OCI-LY1 (cell line): ENCODE data around the gene LTO1.
"Not testable (repeated sequence)": the region's sequence is repeated elsewhere in the genome, so short reads cannot be mapped to it uniquely, and the experiment has no call there.

ENCODE experiments used
- H2AFZ ChIP-seq: fragments of 200-600 bp; sonication (generic), shearing (Covaris generic); 2 replicates; pipeline ENCODE4 v1.6.0; 2014; ENCODE audit warnings: antibody characterized with exemption, mild to moderate bottlenecking, low read length
- H3F3A ChIP-seq: fragments of 200-600 bp; sonication (generic), shearing (Covaris generic); 2 replicates; pipeline ENCODE4 v1.6.0; 2014; ENCODE audit warnings: mild to moderate bottlenecking, antibody characterized with exemption, low read length, moderate library complexity; ENCODE audit not compliant: insufficient read depth
- H3K27ac ChIP-seq: fragments of 200-600 bp; sonication (generic); 2 replicates; pipeline ENCODE4 v1.5.1; 2014; ENCODE audit warnings: low read length, mixed run types, mild to moderate bottlenecking, low read depth; ENCODE audit not compliant: poor library complexity, severe bottlenecking
- H3K27me3 ChIP-seq: fragments of 200-600 bp; sonication (generic); 2 replicates; pipeline ENCODE4 v1.6.0; 2014; ENCODE audit warnings: antibody characterized with exemption, mild to moderate bottlenecking, low read length, moderate library complexity; ENCODE audit not compliant: insufficient read depth
- H3K36me3 ChIP-seq: fragments of 200-600 bp; sonication (generic); 2 replicates; pipeline ENCODE4 v1.6.1; 2014; ENCODE audit warnings: mild to moderate bottlenecking, antibody characterized with exemption, low read length, moderate library complexity, mixed read lengths; ENCODE audit not compliant: insufficient read depth
- H3K4me1 ChIP-seq: fragments of 200-600 bp; sonication (generic); 2 replicates; pipeline ENCODE4 v1.5.1; 2014; ENCODE audit warnings: mild to moderate bottlenecking, low read length, moderate library complexity; ENCODE audit not compliant: insufficient read depth, severe bottlenecking
- H3K4me2 ChIP-seq: fragments of 200-600 bp; sonication (generic), shearing (Covaris generic); 2 replicates; pipeline ENCODE4 v1.6.1; 2014; ENCODE audit warnings: low read length
- H3K4me3 ChIP-seq: fragments of 200-600 bp; sonication (generic); 2 replicates; pipeline ENCODE4 v1.5.1; 2014; ENCODE audit warnings: low read length, low read depth, mild to moderate bottlenecking, mixed read lengths; ENCODE audit not compliant: poor library complexity, severe bottlenecking
- H3K79me2 ChIP-seq: fragments of 200-600 bp; shearing (Covaris generic); 2 replicates; pipeline ENCODE4 v1.6.1; 2016; ENCODE audit warnings: mixed run types, low read length, mixed read lengths; ENCODE audit not compliant: insufficient read depth
- H3K9ac ChIP-seq: fragments of 200-600 bp; sonication (generic), shearing (Covaris generic); 2 replicates; pipeline ENCODE4 v1.6.1; 2014; ENCODE audit warnings: mild to moderate bottlenecking, low read length, mixed read lengths
- H3K9me2 ChIP-seq: fragments of 200-600 bp; sonication (generic), shearing (Covaris generic); 2 replicates; pipeline ENCODE4 v1.6.1; 2014; ENCODE audit warnings: low read depth, mild to moderate bottlenecking, low read length, mixed read lengths
- H3K9me3 ChIP-seq: fragments of 200-600 bp; shearing (Covaris generic); 2 replicates; pipeline ENCODE4 v1.6.1; 2014; ENCODE audit warnings: low read length, mixed read lengths
- H4K20me1 ChIP-seq: fragments of 200-600 bp; sonication (generic), shearing (Covaris generic); 2 replicates; pipeline ENCODE4 v1.6.0; 2016; ENCODE audit warnings: mild to moderate bottlenecking, low read length; ENCODE audit not compliant: insufficient read depth
- EZH2 ChIP-seq: fragments of 200-600 bp; sonication (generic), shearing (Covaris generic); IDR thresholded peaks from 2 replicates; pipeline ENCODE4 v1.8.0; 2017; ENCODE audit warnings: borderline replicate concordance, mixed run types, mild to moderate bottlenecking, antibody characterized with exemption, low read length, moderate library complexity, mixed read lengths
- TF ChIP-seq, protein P1 (sequence below): fragments of 200-600 bp; sonication (generic), shearing (Covaris generic); IDR thresholded peaks from 2 replicates; pipeline ENCODE4 v1.5.1; 2017; ENCODE audit warnings: mild to moderate bottlenecking, antibody characterized with exemption, low read length, moderate library complexity, mixed read lengths

Gene LTO1

DNA sequence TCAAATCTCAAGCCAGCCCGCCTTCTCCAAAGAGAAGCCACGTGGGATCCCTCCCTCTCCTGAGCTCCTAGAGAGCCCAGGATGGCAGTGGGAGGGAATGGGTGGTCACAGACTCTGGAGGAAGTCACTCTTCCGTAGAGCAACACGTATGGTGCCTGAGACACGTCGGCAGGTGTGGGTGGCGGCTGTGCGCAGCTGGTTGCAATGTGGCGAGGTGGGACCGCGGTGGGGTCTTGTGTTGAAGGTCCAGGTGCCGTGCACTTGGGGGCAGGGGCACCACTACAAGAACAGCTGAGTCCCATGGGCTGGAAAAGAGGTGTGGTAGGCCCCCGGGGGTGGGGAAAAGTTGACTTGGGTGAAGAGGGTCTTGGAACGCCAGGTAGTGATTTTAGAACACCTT, 47.6 kb downstream of the LTO1 start:
- H4K20me1 ChIP-seq: no peaks in the 10 kb centered on the region
- no peak overlapping the region for H2AFZ ChIP-seq
- H3K79me2 ChIP-seq: no peaks in the 10 kb centered on the region
- no peak overlapping the region for H3K27ac ChIP-seq
- H3K9me2 ChIP-seq: no peaks in the 10 kb centered on the region
- H3K27me3 ChIP-seq: no peaks in the 10 kb centered on the region
- no peaks in the 10 kb centered on the region for H3K4me1 ChIP-seq
- H3K4me3 ChIP-seq: no peak overlapping the region
- no peak overlapping the region for H3K9ac ChIP-seq
- no peak overlapping the region for H3K4me2 ChIP-seq
- no peak for TF ChIP-seq EZH2
- TF ChIP-seq, protein P1, sequence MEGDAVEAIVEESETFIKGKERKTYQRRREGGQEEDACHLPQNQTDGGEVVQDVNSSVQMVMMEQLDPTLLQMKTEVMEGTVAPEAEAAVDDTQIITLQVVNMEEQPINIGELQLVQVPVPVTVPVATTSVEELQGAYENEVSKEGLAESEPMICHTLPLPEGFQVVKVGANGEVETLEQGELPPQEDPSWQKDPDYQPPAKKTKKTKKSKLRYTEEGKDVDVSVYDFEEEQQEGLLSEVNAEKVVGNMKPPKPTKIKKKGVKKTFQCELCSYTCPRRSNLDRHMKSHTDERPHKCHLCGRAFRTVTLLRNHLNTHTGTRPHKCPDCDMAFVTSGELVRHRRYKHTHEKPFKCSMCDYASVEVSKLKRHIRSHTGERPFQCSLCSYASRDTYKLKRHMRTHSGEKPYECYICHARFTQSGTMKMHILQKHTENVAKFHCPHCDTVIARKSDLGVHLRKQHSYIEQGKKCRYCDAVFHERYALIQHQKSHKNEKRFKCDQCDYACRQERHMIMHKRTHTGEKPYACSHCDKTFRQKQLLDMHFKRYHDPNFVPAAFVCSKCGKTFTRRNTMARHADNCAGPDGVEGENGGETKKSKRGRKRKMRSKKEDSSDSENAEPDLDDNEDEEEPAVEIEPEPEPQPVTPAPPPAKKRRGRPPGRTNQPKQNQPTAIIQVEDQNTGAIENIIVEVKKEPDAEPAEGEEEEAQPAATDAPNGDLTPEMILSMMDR: no peak
- H3F3A ChIP-seq: no peaks in the 10 kb centered on the region
- H3K36me3 ChIP-seq: no peaks in the 10 kb centered on the region
- H3K9me3 ChIP-seq: no peaks in the 10 kb centered on the region

DNA sequence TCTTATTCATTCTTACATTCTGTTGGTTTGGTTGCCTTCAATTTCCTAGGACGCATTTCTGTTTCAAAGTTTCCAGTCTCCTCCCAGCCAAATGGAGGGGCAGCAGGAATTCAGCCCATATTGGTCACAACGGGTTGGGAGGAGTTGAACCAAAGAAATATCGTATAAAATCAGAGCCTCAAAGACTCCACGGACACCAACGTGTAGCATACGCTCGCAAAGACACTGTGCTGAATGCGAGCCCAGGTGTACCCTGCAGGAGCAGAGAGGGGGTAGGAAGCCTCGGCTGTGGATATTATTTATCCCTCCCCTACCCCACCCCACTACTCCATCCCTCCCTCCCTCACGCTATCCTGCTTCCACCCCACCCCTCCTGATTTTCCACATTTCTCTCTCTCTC, 49.7 kb downstream of the LTO1 start:
- Histone ChIP-seq H4K20me1 (no peaks in the 10 kb centered on the region), H3K9ac (no peak overlapping the region), H3K9me3 (no peaks in the 10 kb centered on the region), H3K36me3 (no peaks in the 10 kb centered on the region), H3K4me3 (no peak overlapping the region), H3K4me2 (no peak overlapping the region), H3F3A (no peaks in the 10 kb centered on the region), H3K27me3 (no peaks in the 10 kb centered on the region), H3K4me1 (no peaks in the 10 kb centered on the region), H3K27ac (no peak overlapping the region), H2AFZ (no peak overlapping the region), H3K79me2 (no peaks in the 10 kb centered on the region), H3K9me2 (no peaks in the 10 kb centered on the region)
- TF ChIP-seq EZH2: no peak
- TF ChIP-seq, protein P1: no peak

DNA sequence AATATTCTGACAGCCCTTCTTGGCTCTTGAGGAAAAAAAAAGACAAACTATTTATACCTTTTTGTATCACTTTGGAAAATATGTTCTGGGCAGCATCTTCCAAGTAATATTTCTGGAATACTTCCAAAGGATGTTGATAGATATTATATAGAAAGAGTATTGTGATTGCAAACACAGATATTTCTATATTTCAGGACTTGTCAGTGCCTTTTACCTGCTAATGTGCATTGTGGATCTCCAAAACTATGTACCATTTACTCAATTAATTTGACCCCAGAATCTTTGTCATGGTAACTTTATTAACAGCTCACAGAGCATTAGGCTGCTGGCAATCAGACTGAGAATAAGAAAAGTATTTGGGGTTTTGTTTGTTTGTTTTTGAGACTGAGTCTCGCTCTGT, 50.9 kb downstream of the LTO1 start:
- H3K9me3 ChIP-seq: no peaks in the 10 kb centered on the region
- no peaks in the 10 kb centered on the region for H3K4me1 ChIP-seq

DNA sequence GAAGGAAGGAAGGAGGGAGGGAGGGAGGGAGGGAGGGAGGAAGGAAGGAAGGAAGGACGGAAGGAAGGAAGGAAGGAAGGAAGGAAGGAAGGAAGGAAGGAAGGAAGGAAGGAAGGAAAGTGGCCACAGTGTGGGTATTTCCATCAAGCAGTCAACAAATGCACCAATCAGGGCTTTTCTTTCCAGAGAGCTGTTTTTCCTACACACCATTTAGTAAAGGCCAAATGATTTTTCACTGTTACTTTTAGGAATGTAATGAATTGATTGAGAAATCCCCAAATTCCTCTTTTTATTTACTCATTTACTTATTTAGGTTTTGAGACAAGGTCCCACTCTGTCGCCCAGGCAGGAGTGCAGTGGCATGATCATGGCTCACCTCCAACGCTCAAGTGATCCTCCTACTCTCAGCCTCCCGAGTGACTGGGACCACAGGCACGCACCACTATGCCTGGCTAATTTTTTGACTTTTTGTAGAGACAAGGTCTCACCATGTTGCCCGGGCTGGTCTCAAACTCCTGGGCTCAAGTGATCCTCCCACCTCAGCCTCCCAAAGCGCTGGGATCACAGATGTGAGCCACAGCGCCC, 53.0 kb downstream of the LTO1 start:
- H3K27me3 ChIP-seq, H3K79me2 ChIP-seq, H3F3A ChIP-seq, H3K4me3 ChIP-seq, H3K4me1 ChIP-seq, H3K27ac ChIP-seq, H3K4me2 ChIP-seq, H2AFZ ChIP-seq, H4K20me1 ChIP-seq, H3K9me2 ChIP-seq, H3K9ac ChIP-seq, H3K36me3 ChIP-seq, H3K9me3 ChIP-seq: not testable (repeated sequence)

More for the DNA sequence above, 50.9 kb downstream of the LTO1 start:
- Histone ChIP-seq H3K36me3 (no peaks in the 10 kb centered on the region), H3K27me3 (no peaks in the 10 kb centered on the region), H3K9ac (no peak overlapping the region), H3K4me3 (no peak overlapping the region), H3F3A (no peaks in the 10 kb centered on the region), H3K79me2 (no peaks in the 10 kb centered on the region), H3K9me2 (no peaks in the 10 kb centered on the region), H2AFZ (no peak overlapping the region), H3K27ac (no peak overlapping the region), H3K4me2 (no peak overlapping the region), H4K20me1 (no peaks in the 10 kb centered on the region)
- TF ChIP-seq EZH2: no peak
- TF ChIP-seq, protein P1: no peak
